Kidney epithelial cell (primary cell): ENCODE measurements around the gene AMDHD2. TPM values are rescaled to one million over a fixed set of nuclear protein-coding genes. Genes with fewer than 3 reads are reported as not detected.
A peak's percentile ranks its signal among the peaks of the same experiment; 100 is the strongest.
"Not testable (repeated sequence)": the region's sequence is repeated elsewhere in the genome, so short reads cannot be mapped to it uniquely, and the experiment has no call there.

Experiments used
- DNase-seq: peaks from one replicate; pipeline ENCODE4 v3.0.0-alpha.2; 2010; ENCODE audit warnings: low read depth
- H3K27me3 ChIP-seq: 2 replicates; pipeline ENCODE4 v1.6.0; 2011; ENCODE audit warnings: low read length; ENCODE audit not compliant: control insufficient read depth, insufficient read depth
- H3K36me3 ChIP-seq: 2 replicates; pipeline ENCODE4 v1.5.1; 2011; ENCODE audit warnings: low read length; ENCODE audit not compliant: control insufficient read depth, insufficient read depth
- H3K4me3 ChIP-seq: 2 replicates; pipeline ENCODE4 v1.5.1; 2011; ENCODE audit warnings: low read depth, mild to moderate bottlenecking, control low read depth, low read length
- total RNA-seq: library from RNA; depleted of rRNA; stranded (reverse); fragments of >200 nt; gene quantifications from 2 replicates; pipeline ENCODE4 v1.2.3, GENCODE V29; 2015
- TF ChIP-seq, protein P1 (sequence below): IDR thresholded peaks from 2 replicates; pipeline ENCODE4 v1.5.1; 2011; ENCODE audit warnings: mild to moderate bottlenecking, moderate library complexity, low read length, control low read depth, inconsistent platforms; ENCODE audit not compliant: insufficient read depth, poor library complexity, severe bottlenecking

Gene AMDHD2
- total RNA-seq, 1 donor from 2014 or later, result 76.0 TPM

DNA sequence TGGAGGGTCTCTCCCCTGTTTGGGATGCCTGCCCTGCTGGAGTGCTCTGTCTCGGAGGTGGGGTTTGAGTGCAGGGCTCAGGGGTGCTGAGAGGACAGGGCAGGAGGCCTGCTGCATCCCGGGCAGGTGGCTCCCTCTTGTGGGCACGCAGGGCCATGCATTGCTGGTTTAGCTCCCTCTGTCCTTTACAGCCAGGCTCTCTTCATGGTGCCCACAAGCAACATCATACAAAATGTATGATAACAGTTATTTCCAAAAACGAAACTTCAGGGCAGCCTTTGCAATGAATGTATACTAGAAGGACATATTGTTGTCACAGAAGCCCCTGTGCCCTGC is 40.6 kb downstream of the AMDHD2 start:
- not testable (repeated sequence) for H3K4me3 ChIP-seq

DNA sequence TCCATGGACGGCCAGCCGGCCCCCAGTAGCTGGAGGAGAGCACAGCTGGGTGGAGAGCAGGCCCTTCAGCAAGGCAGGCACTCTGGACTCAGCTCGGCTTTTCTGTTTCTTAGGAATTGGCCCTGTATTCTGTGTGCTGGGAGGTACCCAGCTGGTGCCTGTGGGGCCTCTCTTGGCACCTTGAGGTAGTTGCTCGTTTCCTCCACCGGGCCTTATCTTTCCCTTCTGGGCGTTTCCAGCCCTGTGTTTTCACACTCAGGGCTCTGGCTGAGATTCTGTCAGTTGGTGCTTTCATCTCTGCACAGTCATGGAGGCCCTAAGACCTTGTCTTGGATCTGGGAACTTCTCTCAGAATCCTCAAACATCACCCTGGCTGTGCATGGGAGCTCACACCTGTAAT is 47.3 kb downstream of the AMDHD2 start:
- not testable (repeated sequence) for H3K36me3 ChIP-seq, H3K27me3 ChIP-seq, H3K4me3 ChIP-seq, DNase-seq

More for the DNA sequence above, 40.6 kb downstream of the AMDHD2 start:
- TF ChIP-seq, protein P1, sequence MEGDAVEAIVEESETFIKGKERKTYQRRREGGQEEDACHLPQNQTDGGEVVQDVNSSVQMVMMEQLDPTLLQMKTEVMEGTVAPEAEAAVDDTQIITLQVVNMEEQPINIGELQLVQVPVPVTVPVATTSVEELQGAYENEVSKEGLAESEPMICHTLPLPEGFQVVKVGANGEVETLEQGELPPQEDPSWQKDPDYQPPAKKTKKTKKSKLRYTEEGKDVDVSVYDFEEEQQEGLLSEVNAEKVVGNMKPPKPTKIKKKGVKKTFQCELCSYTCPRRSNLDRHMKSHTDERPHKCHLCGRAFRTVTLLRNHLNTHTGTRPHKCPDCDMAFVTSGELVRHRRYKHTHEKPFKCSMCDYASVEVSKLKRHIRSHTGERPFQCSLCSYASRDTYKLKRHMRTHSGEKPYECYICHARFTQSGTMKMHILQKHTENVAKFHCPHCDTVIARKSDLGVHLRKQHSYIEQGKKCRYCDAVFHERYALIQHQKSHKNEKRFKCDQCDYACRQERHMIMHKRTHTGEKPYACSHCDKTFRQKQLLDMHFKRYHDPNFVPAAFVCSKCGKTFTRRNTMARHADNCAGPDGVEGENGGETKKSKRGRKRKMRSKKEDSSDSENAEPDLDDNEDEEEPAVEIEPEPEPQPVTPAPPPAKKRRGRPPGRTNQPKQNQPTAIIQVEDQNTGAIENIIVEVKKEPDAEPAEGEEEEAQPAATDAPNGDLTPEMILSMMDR, result peak; percentile 27
- not testable (repeated sequence) for H3K27me3 ChIP-seq, DNase-seq, H3K36me3 ChIP-seq

DNA sequence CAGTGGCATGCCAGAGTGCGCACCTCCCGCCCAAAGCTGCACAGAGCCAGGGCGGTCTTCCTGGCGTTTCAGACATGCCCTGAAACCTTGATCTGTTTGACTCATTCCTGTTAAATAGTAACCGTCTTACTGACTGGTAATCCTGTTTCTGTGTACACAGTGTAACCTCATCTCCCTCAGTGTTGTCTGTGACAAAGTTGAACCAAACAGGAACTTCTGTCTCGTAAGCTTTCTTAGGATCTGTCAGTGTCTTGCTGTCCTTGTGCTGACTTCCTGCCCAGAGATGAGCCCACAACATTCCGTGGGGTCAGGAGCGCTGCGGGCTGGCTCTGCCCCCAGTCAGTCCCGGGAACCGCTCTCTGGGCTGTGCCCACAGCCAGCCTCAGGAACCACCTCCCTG is 48.4 kb downstream of the AMDHD2 start:
- DNase-seq, H3K27me3 ChIP-seq, H3K4me3 ChIP-seq, H3K36me3 ChIP-seq: not testable (repeated sequence)

DNA sequence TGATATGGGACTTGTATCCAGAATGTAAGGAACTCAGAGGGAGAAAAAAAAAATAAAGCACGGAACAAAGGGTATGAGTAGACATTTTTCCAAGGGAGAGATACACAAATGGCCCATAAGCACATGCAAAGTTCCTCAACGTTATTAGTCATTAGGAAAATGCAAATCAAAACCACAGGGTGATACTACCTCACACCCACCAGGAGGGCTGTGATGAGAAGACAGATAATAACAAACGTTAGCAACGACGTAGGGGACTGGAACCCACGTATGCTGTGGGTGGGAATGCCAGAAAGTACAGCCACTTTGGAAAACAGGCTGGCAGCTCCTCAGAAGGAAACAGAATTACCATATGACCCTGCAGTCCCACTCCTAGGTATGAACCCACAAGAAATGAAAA is 52.5 kb downstream of the AMDHD2 start:
- not testable (repeated sequence) for H3K36me3 ChIP-seq, H3K27me3 ChIP-seq, H3K4me3 ChIP-seq, DNase-seq

DNA sequence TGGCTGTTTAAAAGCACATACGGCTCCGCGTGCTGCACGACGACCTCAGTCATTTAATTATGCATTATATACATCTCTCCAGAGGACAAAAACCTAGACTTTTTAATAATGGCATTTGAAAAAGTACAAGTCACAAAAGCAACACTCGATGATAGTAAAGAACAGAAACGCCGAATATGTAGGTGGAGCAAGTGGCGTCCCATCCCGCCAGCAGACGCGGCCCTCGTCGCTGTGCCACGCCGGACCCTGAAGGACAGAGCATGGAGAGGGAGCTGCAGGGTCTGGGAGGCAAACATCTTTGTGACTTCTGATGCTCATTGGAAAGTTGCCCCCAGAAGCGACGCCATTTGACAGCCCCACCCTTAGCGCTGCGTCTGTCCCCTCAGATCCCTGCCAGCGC is 55.7 kb downstream of the AMDHD2 start:
- DNase-seq, H3K27me3 ChIP-seq, H3K36me3 ChIP-seq: not testable (repeated sequence)

DNA sequence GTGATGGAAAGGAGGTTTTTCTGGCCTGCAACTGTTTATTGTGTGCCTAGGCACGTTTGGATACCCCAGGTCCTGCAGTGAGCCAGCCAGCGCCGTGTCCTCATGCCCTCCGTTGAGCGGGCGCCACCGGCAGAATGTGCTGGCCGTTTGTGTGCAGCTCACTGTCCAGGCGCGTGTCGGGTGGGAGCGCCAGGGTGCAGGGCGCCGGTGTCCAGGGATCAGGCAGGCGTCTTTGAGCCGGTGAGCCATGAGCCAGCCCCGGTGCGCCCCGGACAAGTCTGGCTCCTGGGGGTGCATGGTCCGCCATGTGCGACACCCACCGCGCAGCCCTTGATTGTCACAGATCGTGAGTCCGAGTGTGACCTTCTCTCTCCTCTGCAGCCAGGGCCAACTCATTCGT is 56.9 kb downstream of the AMDHD2 start:
- not testable (repeated sequence) for H3K36me3 ChIP-seq, DNase-seq, H3K4me3 ChIP-seq, H3K27me3 ChIP-seq

More for the DNA sequence above, 55.7 kb downstream of the AMDHD2 start:
- not testable (repeated sequence) for H3K4me3 ChIP-seq

DNA sequence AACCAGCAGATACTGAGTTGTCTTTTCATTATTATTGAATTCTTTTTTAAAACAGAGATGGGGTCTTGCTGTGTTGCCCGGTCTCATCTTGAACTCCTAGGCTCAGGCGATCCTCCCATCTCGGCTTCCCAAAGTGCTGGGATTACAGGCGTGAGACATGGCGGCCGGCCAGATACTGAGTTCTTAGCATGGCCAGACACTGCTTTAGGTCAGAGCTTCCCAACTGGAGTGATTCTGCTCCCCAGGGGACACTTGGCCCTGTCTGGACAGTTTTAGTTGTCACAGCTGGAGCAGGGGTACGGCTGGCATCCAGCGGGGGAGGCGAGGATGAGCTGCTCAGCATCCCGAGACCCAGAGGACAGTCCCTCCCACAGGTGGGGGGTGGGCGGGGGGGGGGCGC is 58.7 kb downstream of the AMDHD2 start:
- not testable (repeated sequence) for H3K4me3 ChIP-seq, H3K36me3 ChIP-seq, H3K27me3 ChIP-seq, DNase-seq

DNA sequence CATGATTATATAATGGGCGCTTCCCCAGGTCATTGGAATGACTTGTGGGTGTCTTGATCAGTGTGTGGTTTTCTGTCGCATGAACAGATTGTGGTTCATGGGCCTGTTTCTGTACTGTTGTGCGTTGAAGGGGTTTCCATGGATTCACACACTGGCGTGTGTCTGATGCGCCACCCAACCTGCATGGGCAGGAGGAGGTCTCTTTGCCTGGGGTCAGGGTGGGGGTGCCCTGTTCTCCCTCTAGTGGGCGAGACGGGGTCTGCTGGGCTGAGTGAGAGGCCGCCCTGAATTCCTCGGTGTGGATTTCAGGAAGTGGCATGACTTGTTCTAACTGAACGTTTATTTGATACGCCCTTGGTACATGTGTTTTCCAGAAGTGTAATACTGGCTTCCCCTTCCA is 60.0 kb downstream of the AMDHD2 start:
- not testable (repeated sequence) for H3K36me3 ChIP-seq

DNA sequence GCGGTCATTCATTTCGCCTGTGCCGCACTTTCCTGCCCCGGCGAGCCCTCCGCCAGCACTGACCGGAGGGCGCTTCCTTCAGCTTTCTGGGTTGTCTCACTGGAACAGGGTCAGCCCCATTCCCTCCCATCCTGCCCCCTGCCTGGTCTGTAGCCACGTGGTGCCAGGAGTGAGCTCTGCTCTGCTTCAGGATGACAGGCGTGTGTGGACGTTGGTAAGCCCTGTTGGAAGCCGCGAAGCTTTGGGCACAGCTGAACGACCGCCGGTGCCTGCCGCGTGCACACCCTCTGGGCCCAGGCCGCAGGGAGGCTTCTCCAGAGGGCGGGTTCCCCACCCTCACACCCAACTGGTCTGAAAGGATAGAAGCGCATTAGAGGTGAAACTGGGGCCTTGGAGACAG is 60.6 kb downstream of the AMDHD2 start:
- not testable (repeated sequence) for DNase-seq, H3K27me3 ChIP-seq, H3K4me3 ChIP-seq, H3K36me3 ChIP-seq

More for the DNA sequence above, 60.0 kb downstream of the AMDHD2 start:
- not testable (repeated sequence) for H3K4me3 ChIP-seq, H3K27me3 ChIP-seq, DNase-seq
- TF ChIP-seq, protein P1, result peak; percentile 27

Other genes starting within 250 kb of the AMDHD2 start
- gene ABCA3, start 179.6 kb upstream of the AMDHD2 start, total RNA-seq, result 32.1 and 36.3 TPM in 2 replicates
- gene CCNF, start 90.9 kb upstream of the AMDHD2 start, total RNA-seq, result 7.4 and 8.6 TPM in 2 replicates
- gene TEDC2, start 60.3 kb upstream of the AMDHD2 start, total RNA-seq, result 12.0 and 14.2 TPM in 2 replicates
- 0.17 and 0.41 TPM in 2 replicates for gene NTN3, start 49.1 kb upstream of the AMDHD2 start, total RNA-seq
- gene TBC1D24, start 45.2 kb upstream of the AMDHD2 start, total RNA-seq, result 14.5 and 15.9 TPM in 2 replicates
- 79.1 and 139 TPM in 2 replicates for gene ATP6V0C, start 6.4 kb upstream of the AMDHD2 start, total RNA-seq
- not detected in 2 replicates for gene CEMP1, start 11.0 kb downstream of the AMDHD2 start, total RNA-seq
- 27.0 and 30.5 TPM in 2 replicates for gene PDPK1, start 17.6 kb downstream of the AMDHD2 start, total RNA-seq
- 47.4 and 47.8 TPM in 2 replicates for gene KCTD5, start 162.2 kb downstream of the AMDHD2 start, total RNA-seq
- 2.9 and 3.1 TPM in 2 replicates for gene PRSS27, start 199.9 kb downstream of the AMDHD2 start, total RNA-seq
- 82.6 and 136 TPM in 2 replicates for gene SRRM2, start 232.3 kb downstream of the AMDHD2 start, total RNA-seq